ENCODE measurements around the gene F2. TPM values are rescaled to one million over a fixed set of nuclear protein-coding genes. Genes with fewer than 3 reads are reported as not detected.
"Not testable (repeated sequence)": the region's sequence is repeated elsewhere in the genome, so short reads cannot be mapped to it uniquely, and the experiment has no call there.

The F2 gene
- total and polyA plus RNA-seq, 5 donors from 2014 or later: not detected

GRCh38 chr11:46710821-46711269 is 8.2 kb upstream of the F2 start:
- Histone ChIP-seq H3K4me3 (ENCODE audit: low read depth, low read length) (no peak overlapping the region), H3K4me1 (ENCODE audit: control insufficient read depth, insufficient read depth, low read length, poor library complexity, severe bottlenecking) (no peaks in the 10 kb centered on the region), H3K36me3 (ENCODE audit: control insufficient read depth, insufficient read depth, low read length) (peaks cover 16% of the 10 kb centered on the region), H3K9me3 (ENCODE audit: control insufficient read depth in 2 of 2, low read length in 2 of 2) (no peaks in the 10 kb centered on the region), H3K27ac (ENCODE audit: insufficient read depth, low read length, poor library complexity, severe bottlenecking) (no peak overlapping the region), H3K27me3 (ENCODE audit: control insufficient read depth, insufficient read depth, low read length) (no peaks in the 10 kb centered on the region)
- Mint-ChIP-seq H3K27me3 (no peaks in the 10 kb centered on the region), H3K4me1 (peaks cover 0 to 9% (median 3%) of the 10 kb centered on the region in 4 donors), H3K27ac (no peak overlapping the region), H3K36me3 (peaks cover 11% of the 10 kb centered on the region), H3K4me3 (no peak overlapping the region), H3K9me3 (no peaks in the 10 kb centered on the region)
- DNase-seq: no peak
- ATAC-seq (ENCODE audit: low read depth in 2 of 2): no peak

GRCh38 chr11:46711303-46711702 is 7.7 kb upstream of the F2 start:
- Mint-ChIP-seq H3K27me3 (no peaks in the 10 kb centered on the region), H3K9me3 (no peaks in the 10 kb centered on the region), H3K27ac (no peak overlapping the region)

GRCh38 chr11:46712874-46713576 is 6.0 kb upstream of the F2 start:
- Mint-ChIP-seq H3K9me3 (no peaks in the 10 kb centered on the region), H3K27me3 (no peaks in the 10 kb centered on the region), H3K4me1 (peaks cover 0 to 2% (median under 1%) of the 10 kb centered on the region in 4 donors), H3K36me3 (no peaks in the 10 kb centered on the region), H3K4me3 (no peak overlapping the region), H3K27ac (no peak overlapping the region)
- Histone ChIP-seq H3K36me3 (ENCODE audit: control insufficient read depth, insufficient read depth, low read length) (no peaks in the 10 kb centered on the region), H3K4me1 (ENCODE audit: control insufficient read depth, insufficient read depth, low read length, poor library complexity, severe bottlenecking) (peaks cover 2% of the 10 kb centered on the region), H3K27me3 (ENCODE audit: control insufficient read depth, insufficient read depth, low read length) (no peaks in the 10 kb centered on the region), H3K27ac (ENCODE audit: insufficient read depth, low read length, poor library complexity, severe bottlenecking) (no peak overlapping the region), H3K9me3 (ENCODE audit: control insufficient read depth in 2 of 2, low read length in 2 of 2) (no peaks in the 10 kb centered on the region), H3K4me3 (ENCODE audit: low read depth, low read length) (no peak overlapping the region)
- no peak for DNase-seq
- no peak for ATAC-seq (ENCODE audit: low read depth in 2 of 2)

More at GRCh38 chr11:46711303-46711702, 7.7 kb upstream of the F2 start:
- DNase-seq: no peak
- no peaks in the 10 kb centered on the region for H3K9me3 ChIP-seq (ENCODE audit: control insufficient read depth in 2 of 2, low read length in 2 of 2)
- no peak overlapping the region for H3K4me3 ChIP-seq (ENCODE audit: low read depth, low read length)
- H3K4me1 ChIP-seq (ENCODE audit: control insufficient read depth, insufficient read depth, low read length, poor library complexity, severe bottlenecking): no peaks in the 10 kb centered on the region
- Mint-ChIP-seq H3K4me1 (peaks cover 0 to 9% (median 3%) of the 10 kb centered on the region in 4 donors), H3K4me3 (no peak overlapping the region), H3K36me3 (peaks cover 11% of the 10 kb centered on the region)
- H3K27me3 ChIP-seq (ENCODE audit: control insufficient read depth, insufficient read depth, low read length): no peaks in the 10 kb centered on the region
- no peak for ATAC-seq (ENCODE audit: low read depth in 2 of 2)
- H3K36me3 ChIP-seq (ENCODE audit: control insufficient read depth, insufficient read depth, low read length): peaks cover 13% of the 10 kb centered on the region
- H3K27ac ChIP-seq (ENCODE audit: insufficient read depth, low read length, poor library complexity, severe bottlenecking): no peak overlapping the region

GRCh38 chr11:46717825-46718154 is 1.2 kb upstream of the F2 start:
- H3K36me3 ChIP-seq (ENCODE audit: control insufficient read depth, insufficient read depth, low read length); H3K27me3 ChIP-seq (ENCODE audit: control insufficient read depth, insufficient read depth, low read length); H3K27me3 Mint-ChIP-seq; H3K27ac ChIP-seq (ENCODE audit: insufficient read depth, low read length, poor library complexity, severe bottlenecking); H3K4me3 ChIP-seq (ENCODE audit: low read depth, low read length); H3K27ac Mint-ChIP-seq; H3K4me1 ChIP-seq (ENCODE audit: control insufficient read depth, insufficient read depth, low read length, poor library complexity, severe bottlenecking); H3K9me3 Mint-ChIP-seq; H3K9me3 ChIP-seq (ENCODE audit: control insufficient read depth in 2 of 2, low read length in 2 of 2); DNase-seq; ATAC-seq (ENCODE audit: low read depth in 2 of 2); H3K36me3 Mint-ChIP-seq; H3K4me3 Mint-ChIP-seq: not testable (repeated sequence)
- peaks cover 0 to 11% (median 5%) of the 10 kb centered on the region in 4 donors for H3K4me1 Mint-ChIP-seq

- H3K4me1 ChIP-seq (ENCODE audit: control insufficient read depth, insufficient read depth, low read length, poor library complexity, severe bottlenecking): peaks cover 9% of the 10 kb centered on the region
- no peaks in the 10 kb centered on the region for H3K36me3 ChIP-seq (ENCODE audit: control insufficient read depth, insufficient read depth, low read length)
- peaks cover 0 to 11% (median 5%) of the 10 kb centered on the region in 4 donors for H3K4me1 Mint-ChIP-seq
- no peaks in the 10 kb centered on the region for H3K9me3 Mint-ChIP-seq
- DNase-seq: peak in 1 of 3 donors; percentile 64
- H3K27me3 Mint-ChIP-seq: no peaks in the 10 kb centered on the region
- H3K4me3 Mint-ChIP-seq: no peak overlapping the region
- H3K27ac Mint-ChIP-seq: peak overlapping the region; percentile 40 to 78 (median 71)
- no peaks in the 10 kb centered on the region for H3K36me3 Mint-ChIP-seq
- no peaks in the 10 kb centered on the region for H3K27me3 ChIP-seq (ENCODE audit: control insufficient read depth, insufficient read depth, low read length)
- H3K9me3 ChIP-seq (ENCODE audit: control insufficient read depth in 2 of 2, low read length in 2 of 2): no peaks in the 10 kb centered on the region
- ATAC-seq (ENCODE audit: low read depth in 2 of 2): peak in 1 of 2 donors; percentile 64
- H3K27ac ChIP-seq (ENCODE audit: insufficient read depth, low read length, poor library complexity, severe bottlenecking): no peak overlapping the region
- no peak overlapping the region for H3K4me3 ChIP-seq (ENCODE audit: low read depth, low read length)
Measured at GRCh38 chr11:46718155-46719019, 626 bp upstream of the F2 start.

- no peaks in the 10 kb centered on the region for H3K36me3 Mint-ChIP-seq
- H3K9me3 Mint-ChIP-seq: no peaks in the 10 kb centered on the region
- no peaks in the 10 kb centered on the region for H3K27me3 Mint-ChIP-seq
- Histone ChIP-seq H3K36me3 (ENCODE audit: control insufficient read depth, insufficient read depth, low read length) (no peaks in the 10 kb centered on the region), H3K4me1 (ENCODE audit: control insufficient read depth, insufficient read depth, low read length, poor library complexity, severe bottlenecking) (peaks cover 9% of the 10 kb centered on the region), H3K9me3 (ENCODE audit: control insufficient read depth in 2 of 2, low read length in 2 of 2) (no peaks in the 10 kb centered on the region), H3K27ac (ENCODE audit: insufficient read depth, low read length, poor library complexity, severe bottlenecking) (no peak overlapping the region), H3K27me3 (ENCODE audit: control insufficient read depth, insufficient read depth, low read length) (no peaks in the 10 kb centered on the region), H3K4me3 (ENCODE audit: low read depth, low read length) (no peak overlapping the region)
- H3K4me1 Mint-ChIP-seq: peaks cover 0 to 11% (median 5%) of the 10 kb centered on the region in 4 donors
- ATAC-seq (ENCODE audit: low read depth in 2 of 2): no peak
- H3K4me3 Mint-ChIP-seq: no peak overlapping the region
- no peak overlapping the region for H3K27ac Mint-ChIP-seq
- no peak for DNase-seq
Measured at GRCh38 chr11:46719543-46720218, 668 bp downstream of the F2 start.

- Mint-ChIP-seq H3K9me3 (no peaks in the 10 kb centered on the region), H3K27ac (no peak overlapping the region), H3K36me3 (no peaks in the 10 kb centered on the region), H3K4me3 (no peak overlapping the region), H3K4me1 (peaks cover 0 to 11% (median 5%) of the 10 kb centered on the region in 4 donors), H3K27me3 (no peaks in the 10 kb centered on the region)
- peaks cover 9% of the 10 kb centered on the region for H3K4me1 ChIP-seq (ENCODE audit: control insufficient read depth, insufficient read depth, low read length, poor library complexity, severe bottlenecking)
- no peaks in the 10 kb centered on the region for H3K27me3 ChIP-seq (ENCODE audit: control insufficient read depth, insufficient read depth, low read length)
- H3K36me3 ChIP-seq (ENCODE audit: control insufficient read depth, insufficient read depth, low read length): no peaks in the 10 kb centered on the region
- H3K27ac ChIP-seq (ENCODE audit: insufficient read depth, low read length, poor library complexity, severe bottlenecking): no peak overlapping the region
- no peaks in the 10 kb centered on the region for H3K9me3 ChIP-seq (ENCODE audit: control insufficient read depth in 2 of 2, low read length in 2 of 2)
- no peak overlapping the region for H3K4me3 ChIP-seq (ENCODE audit: low read depth, low read length)
- no peak for ATAC-seq (ENCODE audit: low read depth in 2 of 2)
- no peak for DNase-seq
Measured at GRCh38 chr11:46721286-46721685, 2.3 kb downstream of the F2 start.
